Neuronal stem cell (in vitro differentiated cells): ENCODE results near the gene PIMREG.

Experiments used
- DNase-seq: peaks from one replicate; pipeline ENCODE4 v3.0.0-alpha.2; 2013; ENCODE audit warnings: low spot score
- H2AFZ ChIP-seq: one replicate; pipeline ENCODE4 v1.6.1; 2013; ENCODE audit warnings: mild to moderate bottlenecking, low read length, inconsistent platforms
- H2AK5ac ChIP-seq: 2 replicates; pipeline ENCODE4 v1.6.1; 2013; ENCODE audit warnings: low read depth, mild to moderate bottlenecking, inconsistent platforms, low read length, moderate library complexity, mixed read lengths
- H2BK120ac ChIP-seq: 2 replicates; pipeline ENCODE4 v1.6.1; 2013; ENCODE audit warnings: low read depth, mild to moderate bottlenecking, inconsistent platforms, low read length, moderate library complexity, mixed read lengths
- H2BK12ac ChIP-seq: one replicate; pipeline ENCODE4 v1.6.1; 2013; ENCODE audit warnings: low read length, inconsistent platforms
- H2BK15ac ChIP-seq: 2 replicates; pipeline ENCODE4 v1.6.1; 2013; ENCODE audit warnings: mild to moderate bottlenecking, low read length, inconsistent platforms, mixed read lengths
- H2BK5ac ChIP-seq: one replicate; pipeline ENCODE4 v1.6.1; 2013; ENCODE audit warnings: inconsistent platforms, mild to moderate bottlenecking, low read length, moderate library complexity
- H3K14ac ChIP-seq: one replicate; pipeline ENCODE4 v1.6.1; 2013; ENCODE audit warnings: low read length, inconsistent platforms
- H3K18ac ChIP-seq: 2 replicates; pipeline ENCODE4 v1.6.1; 2013; ENCODE audit warnings: low read length, inconsistent platforms
- H3K23ac ChIP-seq: 2 replicates; pipeline ENCODE4 v1.6.1; 2013; ENCODE audit warnings: low read depth, mild to moderate bottlenecking, mixed read lengths, low read length, inconsistent platforms; ENCODE audit not compliant: poor library complexity
- H3K27ac ChIP-seq: replicated peaks from 3 replicates; pipeline ENCODE4 v1.5.1; 2013; ENCODE audit warnings: low read length, inconsistent platforms
- H3K27me3 ChIP-seq, 3 experiments: 2 replicates each; pipeline ENCODE4 v1.6.1; 2013; ENCODE audit warnings: low read length in 3 of 3, mild to moderate bottlenecking in 2 of 3, inconsistent platforms in 1 of 3, low read depth in 1 of 3, mixed read lengths in 1 of 3, moderate library complexity in 1 of 3; ENCODE audit not compliant: control insufficient read depth in 3 of 3, insufficient read depth in 3 of 3
- H3K36me3 ChIP-seq, 2 donors: replicated peaks in 1 of 2; 2 replicates each; pipeline ENCODE4 v1.6.1; 2013; ENCODE audit warnings: low read length in 2 of 2; ENCODE audit not compliant: control insufficient read depth in 2 of 2, insufficient read depth in 2 of 2
- H3K4ac ChIP-seq: 2 replicates; pipeline ENCODE4 v1.6.1; 2013; ENCODE audit warnings: inconsistent platforms, mild to moderate bottlenecking, low read length, moderate library complexity
- H3K4me1 ChIP-seq, 2 donors: 1 replicate in 1 of 2; 2 replicates in 1 of 2; pipeline ENCODE4 v1.6.1; 2013; ENCODE audit warnings: low read length in 2 of 2, low read depth in 1 of 2; ENCODE audit not compliant: control insufficient read depth in 2 of 2, insufficient read depth in 1 of 2
- H3K4me2 ChIP-seq: one replicate; pipeline ENCODE4 v1.6.1; 2013; ENCODE audit warnings: mild to moderate bottlenecking, low read length, inconsistent platforms; ENCODE audit not compliant: insufficient read depth, poor library complexity, severe bottlenecking
- H3K4me3 ChIP-seq, 2 donors: 2 replicates each; pipeline ENCODE4 v1.5.1; 2013; ENCODE audit warnings: low read length in 2 of 2, mild to moderate bottlenecking in 2 of 2, inconsistent platforms in 1 of 2, moderate library complexity in 1 of 2
- H3K79me1 ChIP-seq: one replicate; pipeline ENCODE4 v1.6.1; 2013; ENCODE audit warnings: low read depth, mild to moderate bottlenecking, inconsistent platforms, low read length, moderate library complexity
- H3K9ac ChIP-seq: one replicate; pipeline ENCODE4 v1.6.1; 2013; ENCODE audit warnings: mild to moderate bottlenecking, low read depth, low read length, inconsistent platforms; ENCODE audit not compliant: poor library complexity
- H3K9me3 ChIP-seq, 2 donors: replicated peaks in 1 of 2; 2 replicates each; pipeline versions ENCODE3 to v1.6.1; 2013; ENCODE audit warnings: low read length in 2 of 2, mild to moderate bottlenecking in 2 of 2, inconsistent platforms in 1 of 2, low read depth in 1 of 2, mixed read lengths in 1 of 2, moderate library complexity in 1 of 2; ENCODE audit not compliant: control insufficient read depth in 2 of 2, insufficient read depth in 1 of 2
- H4K8ac ChIP-seq: one replicate; pipeline ENCODE4 v1.6.1; 2013; ENCODE audit warnings: low read depth, mild to moderate bottlenecking, inconsistent platforms, low read length, moderate library complexity
- H4K91ac ChIP-seq: one replicate; pipeline ENCODE4 v1.6.1; 2013; ENCODE audit warnings: low read length, low read depth, mild to moderate bottlenecking, inconsistent platforms; ENCODE audit not compliant: poor library complexity
- WGBS, 2 donors: extraction: QIAGEN DNeasy Blood & Tissue Kit; methylation state at CpG; one replicate each; pipeline ENCODE4 v1.1.7; 2013; ENCODE audit warnings: missing lambda C conversion rate in 2 of 2, mixed read lengths in 1 of 2; ENCODE audit not compliant: insufficient read length in 2 of 2, insufficient replicate concordance in 1 of 2; ENCODE audit errors: extremely low coverage in 2 of 2; 5-methylcytosine and 5-hydroxymethylcytosine counted together

The PIMREG gene

GRCh38 chr17:6426356-6427101, 17.7 kb upstream of the PIMREG start:
- Histone ChIP-seq H3K79me1 (no peaks in the 10 kb centered on the region), H3K4me2 (no peak overlapping the region), H4K91ac (no peak overlapping the region), H3K9ac (no peak overlapping the region), H3K4ac (peak overlapping the region; percentile 24), H2BK120ac (no peak overlapping the region), H2BK12ac (peak overlapping the region; percentile 17), H3K27me3 (peaks cover 0 to 5% (median 0%) of the 10 kb centered on the region in 3 experiments), H3K36me3 (no peaks in the 10 kb centered on the region), H3K4me1 (peaks cover 6 to 20% of the 10 kb centered on the region in 2 donors), H2BK15ac (peak overlapping the region; percentile 70), H2AK5ac (peak overlapping the region; percentile 89), H3K14ac (no peak overlapping the region), H3K23ac (no peak overlapping the region), H4K8ac (no peak overlapping the region), H3K4me3 (no peak overlapping the region), H3K27ac (no peak overlapping the region), H3K9me3 (no peaks in the 10 kb centered on the region), H3K18ac (peak overlapping the region; percentile 60), H2BK5ac (no peak overlapping the region), H2AFZ (no peak overlapping the region)
- no peak for DNase-seq
- no CpG with 5 or more reads among the region's 25 CpGs for WGBS, 2 donors

- H4K8ac ChIP-seq, result no peak overlapping the region
- H3K79me1 ChIP-seq, result no peaks in the 10 kb centered on the region
- no peak overlapping the region for H3K14ac ChIP-seq
- no peak overlapping the region for H2BK120ac ChIP-seq
- H3K23ac ChIP-seq, result no peak overlapping the region
- no peaks in the 10 kb centered on the region for H3K36me3 ChIP-seq
- no peaks in the 10 kb centered on the region for H3K9me3 ChIP-seq
- no peak overlapping the region for H3K4me3 ChIP-seq
- no peak overlapping the region for H2AK5ac ChIP-seq
- no peak overlapping the region for H2BK12ac ChIP-seq
- H3K4me2 ChIP-seq, result no peak overlapping the region
- no peak overlapping the region for H3K9ac ChIP-seq
- H3K4me1 ChIP-seq, result peaks cover 6 to 17% of the 10 kb centered on the region in 2 donors
- H4K91ac ChIP-seq, result no peak overlapping the region
- H3K27ac ChIP-seq, result no peak overlapping the region
- H3K18ac ChIP-seq, result no peak overlapping the region
- no peak overlapping the region for H2AFZ ChIP-seq
- DNase-seq, result no peak
- peaks cover 0 to 5% (median 0%) of the 10 kb centered on the region in 3 experiments for H3K27me3 ChIP-seq
- no CpG with 5 or more reads among the region's 7 CpGs for WGBS, 2 donors
- no peak overlapping the region for H3K4ac ChIP-seq
- H2BK15ac ChIP-seq, result no peak overlapping the region
- H2BK5ac ChIP-seq, result no peak overlapping the region
Observed at GRCh38 chr17:6427279-6427781, 16.9 kb upstream of the PIMREG start.

GRCh38 chr17:6428207-6428965, 15.9 kb upstream of the PIMREG start:
- Histone ChIP-seq H3K9ac (no peak overlapping the region), H3K79me1 (no peaks in the 10 kb centered on the region), H2BK120ac (peak overlapping the region; percentile 10), H2BK5ac (no peak overlapping the region), H3K4me3 (no peak overlapping the region), H3K14ac (no peak overlapping the region), H3K4me1 (peaks cover 6 to 16% of the 10 kb centered on the region in 2 donors), H4K91ac (peak overlapping the region; percentile 85), H3K4me2 (no peak overlapping the region), H4K8ac (no peak overlapping the region), H2BK12ac (peak overlapping the region; percentile 93), H3K27ac (no peak overlapping the region), H3K9me3 (no peaks in the 10 kb centered on the region), H3K27me3 (peaks cover 0 to 3% (median 0%) of the 10 kb centered on the region in 3 experiments), H3K36me3 (no peaks in the 10 kb centered on the region), H2AK5ac (peak overlapping the region; percentile 97), H2BK15ac (peak overlapping the region; percentile 76), H3K18ac (peak overlapping the region; percentile 91), H3K23ac (peak overlapping the region; percentile 17), H2AFZ (no peak overlapping the region), H3K4ac (peak overlapping the region; percentile 60)
- WGBS, 2 donors, result no CpG with 5 or more reads among the region's 17 CpGs
- DNase-seq, result no peak

DNA sequence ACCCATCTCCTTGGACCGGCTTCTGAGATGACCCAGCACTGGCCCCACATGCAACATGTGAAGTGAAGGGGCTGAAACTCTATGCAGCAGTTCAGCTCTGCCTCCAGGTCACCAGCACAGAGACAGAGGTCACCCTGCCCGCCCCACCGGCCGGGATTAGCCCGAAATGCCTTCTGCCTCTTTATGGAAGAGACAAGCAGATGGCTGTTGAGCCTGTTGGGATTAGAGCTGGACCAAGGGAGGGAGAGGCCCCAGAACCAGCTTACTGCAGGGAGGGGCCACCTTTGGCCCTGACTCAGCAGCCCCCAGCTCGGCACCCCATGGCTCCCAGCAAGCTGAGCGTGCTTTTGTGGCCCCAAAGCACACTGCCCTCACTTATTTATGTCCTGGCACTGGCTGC, 15.0 kb upstream of the PIMREG start:
- H3K4me1 ChIP-seq, result peaks cover 6 to 16% of the 10 kb centered on the region in 2 donors
- H3K36me3 ChIP-seq, result no peaks in the 10 kb centered on the region
- no peak overlapping the region for H3K14ac ChIP-seq
- peak overlapping the region; percentile 83 for H3K18ac ChIP-seq
- no CpG with 5 or more reads among the region's 7 CpGs for WGBS, 2 donors
- H3K27me3 ChIP-seq, result no peaks in the 10 kb centered on the region
- peak overlapping the region; percentile 69 for H3K27ac ChIP-seq
- H3K9me3 ChIP-seq, result no peaks in the 10 kb centered on the region
- H3K23ac ChIP-seq, result no peak overlapping the region
- H2AK5ac ChIP-seq, result peak overlapping the region; percentile 97
- no peak overlapping the region for H3K4ac ChIP-seq
- no peak overlapping the region for H4K8ac ChIP-seq
- H3K4me3 ChIP-seq, result no peak overlapping the region
- no peaks in the 10 kb centered on the region for H3K79me1 ChIP-seq
- H2BK12ac ChIP-seq, result no peak overlapping the region
- no peak overlapping the region for H4K91ac ChIP-seq
- H2AFZ ChIP-seq, result no peak overlapping the region
- peak; percentile 64 for DNase-seq
- H3K4me2 ChIP-seq, result no peak overlapping the region
- H2BK120ac ChIP-seq, result no peak overlapping the region
- no peak overlapping the region for H2BK5ac ChIP-seq
- no peak overlapping the region for H3K9ac ChIP-seq
- no peak overlapping the region for H2BK15ac ChIP-seq
